H9 (cell line): ENCODE measurements around the gene TTC9C. TPM values are rescaled to one million over a fixed set of nuclear protein-coding genes. Genes with fewer than 3 reads are reported as not detected.

Source experiments
- DNase-seq: peaks from one replicate; pipeline ENCODE4 v3.0.0-alpha.2; 2017
- H2AFZ ChIP-seq: one replicate; pipeline ENCODE4 v1.6.1; 2013; ENCODE audit warnings: mild to moderate bottlenecking, low read length, control low read depth, moderate library complexity
- H2AK5ac ChIP-seq: 2 replicates; pipeline ENCODE4 v1.6.1; 2013; ENCODE audit warnings: low read length, control low read depth, mixed read lengths; ENCODE audit not compliant: insufficient read length
- H2BK120ac ChIP-seq: one replicate; pipeline ENCODE4 v1.6.1; 2013; ENCODE audit warnings: low read depth, mild to moderate bottlenecking, low read length, control low read depth, inconsistent platforms; ENCODE audit not compliant: poor library complexity, severe bottlenecking
- H2BK12ac ChIP-seq: 2 replicates; pipeline ENCODE4 v1.6.1; 2013; ENCODE audit warnings: low read length, control low read depth, mixed read lengths, low read depth; ENCODE audit not compliant: insufficient read length
- H2BK15ac ChIP-seq: 2 replicates; pipeline ENCODE4 v1.6.1; 2013; ENCODE audit warnings: low read depth, low read length, control low read depth
- H2BK20ac ChIP-seq: one replicate; pipeline ENCODE4 v1.6.1; 2013; ENCODE audit warnings: low read depth, mild to moderate bottlenecking, low read length, control low read depth, inconsistent platforms; ENCODE audit not compliant: poor library complexity, severe bottlenecking
- H2BK5ac ChIP-seq: 2 replicates; pipeline ENCODE4 v1.6.1; 2013; ENCODE audit warnings: low read length, control low read depth, mixed read lengths; ENCODE audit not compliant: insufficient read length
- H3K14ac ChIP-seq: 2 replicates; pipeline ENCODE4 v1.6.1; 2013; ENCODE audit warnings: low read length, control low read depth; ENCODE audit not compliant: insufficient read depth
- H3K18ac ChIP-seq: 2 replicates; pipeline ENCODE4 v1.6.1; 2013; ENCODE audit warnings: low read depth, mild to moderate bottlenecking, mixed read lengths, low read length, control low read depth; ENCODE audit not compliant: insufficient read length
- H3K23ac ChIP-seq: 2 replicates; pipeline ENCODE4 v1.6.1; 2013; ENCODE audit warnings: low read length, control low read depth, mixed read lengths, low read depth; ENCODE audit not compliant: insufficient read length
- H3K23me2 ChIP-seq: 2 replicates; pipeline ENCODE4 v1.6.1; 2013; ENCODE audit warnings: low read depth, mild to moderate bottlenecking, mixed read lengths, low read length, control low read depth; ENCODE audit not compliant: insufficient read length, poor library complexity, severe bottlenecking
- H3K27ac ChIP-seq: 2 replicates; pipeline ENCODE4 v1.5.1; 2013; ENCODE audit warnings: low read length, control low read depth, mixed read lengths, low read depth; ENCODE audit not compliant: insufficient read length
- H3K27me3 ChIP-seq: 2 replicates; pipeline ENCODE4 v1.6.1; 2013; ENCODE audit warnings: low read length, control low read depth, inconsistent platforms; ENCODE audit not compliant: insufficient read depth
- H3K4ac ChIP-seq: 2 replicates; pipeline ENCODE4 v1.6.1; 2013; ENCODE audit warnings: low read depth, mild to moderate bottlenecking, control low read depth, inconsistent platforms, low read length, moderate library complexity
- H3K4me1 ChIP-seq: 2 replicates; pipeline ENCODE4 v1.6.1; 2013; ENCODE audit warnings: low read length, control low read depth, inconsistent platforms; ENCODE audit not compliant: insufficient read depth
- H3K4me2 ChIP-seq: 2 replicates; pipeline ENCODE4 v1.6.1; 2013; ENCODE audit warnings: low read length, control low read depth, mixed read lengths; ENCODE audit not compliant: insufficient read length, insufficient read depth
- H3K56ac ChIP-seq: 2 replicates; pipeline ENCODE4 v1.6.1; 2013; ENCODE audit warnings: low read depth, mild to moderate bottlenecking, mixed read lengths, low read length, control low read depth; ENCODE audit not compliant: insufficient read length
- H3K79me1 ChIP-seq: 2 replicates; pipeline ENCODE4 v1.6.1; 2013; ENCODE audit warnings: low read depth, mild to moderate bottlenecking, moderate library complexity, low read length, control low read depth, inconsistent platforms; ENCODE audit not compliant: insufficient read depth, poor library complexity, severe bottlenecking
- H3K79me2 ChIP-seq: 2 replicates; pipeline ENCODE4 v1.6.1; 2013; ENCODE audit warnings: low read length, control low read depth, inconsistent platforms; ENCODE audit not compliant: insufficient read depth
- H3K9ac ChIP-seq: 2 replicates; pipeline ENCODE4 v1.6.1; 2013; ENCODE audit warnings: low read length, control low read depth, mixed read lengths; ENCODE audit not compliant: insufficient read length; ENCODE audit errors: extremely low read depth
- H3K9me3 ChIP-seq: one replicate; pipeline ENCODE4 v1.6.1; 2013; ENCODE audit warnings: low read depth, low read length, inconsistent platforms; ENCODE audit not compliant: control insufficient read depth
- H3T11ph ChIP-seq: one replicate; pipeline ENCODE4 v1.6.1; 2013; ENCODE audit warnings: mild to moderate bottlenecking, low read length, control low read depth, inconsistent platforms
- H4K20me1 ChIP-seq: one replicate; pipeline ENCODE4 v1.6.1; 2013; ENCODE audit not compliant: control insufficient read depth, insufficient read length, insufficient read depth
- H4K5ac ChIP-seq: 2 replicates; pipeline ENCODE4 v1.6.1; 2013; ENCODE audit warnings: low read depth, mild to moderate bottlenecking, mixed read lengths, low read length, control low read depth; ENCODE audit not compliant: insufficient read length
- H4K8ac ChIP-seq: replicated peaks from 2 replicates; pipeline ENCODE4 v1.6.1; 2013; ENCODE audit warnings: low read length, control low read depth, mixed read lengths, low read depth; ENCODE audit not compliant: insufficient read length
- H4K91ac ChIP-seq: 2 replicates; pipeline ENCODE4 v1.6.1; 2013; ENCODE audit warnings: low read depth, mild to moderate bottlenecking, moderate library complexity, mixed read lengths, low read length, control low read depth; ENCODE audit not compliant: insufficient read length
- H3K27ac Mint-ChIP-seq, 3 experiments: 2 replicates in 2 of 3; 3 replicates in 1 of 3; pipeline ENCODE4 v1.8.0; 2020 to 2021; ENCODE audit warnings: mixed read lengths in 3 of 3, mild to moderate bottlenecking in 1 of 3, moderate library complexity in 1 of 3
- H3K27me3 Mint-ChIP-seq: 2 replicates; pipeline ENCODE4 v1.8.0; 2021; ENCODE audit warnings: low read depth, mild to moderate bottlenecking, moderate library complexity, mixed read lengths
- H3K36me3 Mint-ChIP-seq, 3 experiments: 2 replicates in 2 of 3; 3 replicates in 1 of 3; pipeline ENCODE4 v1.8.0; 2020 to 2021; ENCODE audit warnings: low read depth in 3 of 3, mixed read lengths in 3 of 3; ENCODE audit not compliant: insufficient read depth in 1 of 3
- H3K4me1 Mint-ChIP-seq, 2 experiments: 2 replicates each; pipeline ENCODE4 v1.8.0; 2020; ENCODE audit warnings: mixed read lengths in 2 of 2
- H3K4me3 Mint-ChIP-seq, 2 experiments: 2 replicates in 1 of 2; 3 replicates in 1 of 2; pipeline ENCODE4 v1.8.0; 2020 to 2021; ENCODE audit warnings: mild to moderate bottlenecking in 2 of 2, mixed read lengths in 2 of 2, moderate library complexity in 1 of 2
- H3K9me3 Mint-ChIP-seq, 2 experiments: 2 replicates in 1 of 2; 3 replicates in 1 of 2; pipeline ENCODE4 v1.8.0; 2020; ENCODE audit warnings: mild to moderate bottlenecking in 2 of 2, mixed read lengths in 2 of 2, moderate library complexity in 1 of 2
- WGBS: extraction: QIAGEN DNeasy Blood & Tissue Kit; methylation state at CpG from one replicate; pipeline ENCODE4 v1.1.7; 2013; ENCODE audit warnings: missing lambda C conversion rate, low lambda C conversion rate, mixed read lengths; ENCODE audit not compliant: insufficient read length; ENCODE audit errors: extremely low coverage; 5-methylcytosine and 5-hydroxymethylcytosine counted together
- total RNA-seq: library from RNA; stranded (reverse); gene quantifications from 2 replicates; pipeline ENCODE4 v1.2.1, GENCODE V29; 2021
- TF ChIP-seq, protein P1 (sequence below): fragments of 200-600 bp; sonication (generic); conservative IDR thresholded peaks from 3 replicates; pipeline ENCODE4 v1.8.0; 2021; ENCODE audit warnings: antibody characterized with exemption, mild to moderate bottlenecking

The TTC9C gene
- total RNA-seq, 1 experiment from 2014 or later, result 33.4 TPM

GRCh38 chr11:62706850-62707247 lies 21.4 kb upstream of the TTC9C start:
- Mint-ChIP-seq H3K9me3 (no peaks in the 10 kb centered on the region; a peak in 1 of 5 replicates), H3K27me3 (no peaks in the 10 kb centered on the region), H3K4me3 (peak overlapping the region; percentile 79 to 91), H3K27ac (peak overlapping the region; percentile 90 to 97 (median 97)), H3K36me3 (peaks cover 21 to 36% (median 23%) of the 10 kb centered on the region in 3 experiments), H3K4me1 (peaks cover 39 to 44% of the 10 kb centered on the region in 2 experiments)
- Histone ChIP-seq H2AK5ac (no peak overlapping the region), H4K5ac (no peak overlapping the region), H2BK15ac (no peak overlapping the region), H3K79me1 (no peaks in the 10 kb centered on the region), H2BK5ac (no peak overlapping the region), H2BK20ac (no peak overlapping the region), H3K4me1 (peaks cover 2% of the 10 kb centered on the region; the same call in 1 of the 2 replicates), H2AFZ (no peak overlapping the region), H4K20me1 (no peaks in the 10 kb centered on the region), H3K27ac (no peak overlapping the region), H3K23me2 (peaks cover 28% of the 10 kb centered on the region), H3K9me3 (no peaks in the 10 kb centered on the region), H3K23ac (no peak overlapping the region), H4K8ac (no peak overlapping the region), H2BK12ac (no peak overlapping the region), H3K27me3 (no peaks in the 10 kb centered on the region), H2BK120ac (no peak overlapping the region), H3T11ph (no peak overlapping the region), H3K79me2 (no peaks in the 10 kb centered on the region; the same call in 1 of the 2 replicates), H3K4ac (no peak overlapping the region), H3K14ac (peak overlapping the region; percentile 20; the same call in 1 of the 2 replicates), H3K18ac (no peak overlapping the region), H3K56ac (no peak overlapping the region), H3K9ac (peak overlapping the region; percentile 67), H4K91ac (no peak overlapping the region), H3K4me2 (peak overlapping the region; percentile 99)
- no peak for DNase-seq
- WGBS, result no CpG with 5 or more reads among the region's 8 CpGs
- TF ChIP-seq, protein P1, sequence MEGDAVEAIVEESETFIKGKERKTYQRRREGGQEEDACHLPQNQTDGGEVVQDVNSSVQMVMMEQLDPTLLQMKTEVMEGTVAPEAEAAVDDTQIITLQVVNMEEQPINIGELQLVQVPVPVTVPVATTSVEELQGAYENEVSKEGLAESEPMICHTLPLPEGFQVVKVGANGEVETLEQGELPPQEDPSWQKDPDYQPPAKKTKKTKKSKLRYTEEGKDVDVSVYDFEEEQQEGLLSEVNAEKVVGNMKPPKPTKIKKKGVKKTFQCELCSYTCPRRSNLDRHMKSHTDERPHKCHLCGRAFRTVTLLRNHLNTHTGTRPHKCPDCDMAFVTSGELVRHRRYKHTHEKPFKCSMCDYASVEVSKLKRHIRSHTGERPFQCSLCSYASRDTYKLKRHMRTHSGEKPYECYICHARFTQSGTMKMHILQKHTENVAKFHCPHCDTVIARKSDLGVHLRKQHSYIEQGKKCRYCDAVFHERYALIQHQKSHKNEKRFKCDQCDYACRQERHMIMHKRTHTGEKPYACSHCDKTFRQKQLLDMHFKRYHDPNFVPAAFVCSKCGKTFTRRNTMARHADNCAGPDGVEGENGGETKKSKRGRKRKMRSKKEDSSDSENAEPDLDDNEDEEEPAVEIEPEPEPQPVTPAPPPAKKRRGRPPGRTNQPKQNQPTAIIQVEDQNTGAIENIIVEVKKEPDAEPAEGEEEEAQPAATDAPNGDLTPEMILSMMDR, result no peak
